Measurements from ENCODE around the gene CCDC188.

Gene CCDC188

GRCh38 chr22:20132686-20133246 is 18.1 kb downstream of the CCDC188 start (continued):
- no peak for TF ChIP-seq ZNF549 (tag by site-specific recombination; IDR thresholded peaks at IDR 0.05)
- TF ChIP-seq ZNF335 (tag by site-specific recombination; conservative IDR thresholded peaks at IDR 0.05), result peak; percentile 24; the same call in 1 of the 2 replicates

DNA sequence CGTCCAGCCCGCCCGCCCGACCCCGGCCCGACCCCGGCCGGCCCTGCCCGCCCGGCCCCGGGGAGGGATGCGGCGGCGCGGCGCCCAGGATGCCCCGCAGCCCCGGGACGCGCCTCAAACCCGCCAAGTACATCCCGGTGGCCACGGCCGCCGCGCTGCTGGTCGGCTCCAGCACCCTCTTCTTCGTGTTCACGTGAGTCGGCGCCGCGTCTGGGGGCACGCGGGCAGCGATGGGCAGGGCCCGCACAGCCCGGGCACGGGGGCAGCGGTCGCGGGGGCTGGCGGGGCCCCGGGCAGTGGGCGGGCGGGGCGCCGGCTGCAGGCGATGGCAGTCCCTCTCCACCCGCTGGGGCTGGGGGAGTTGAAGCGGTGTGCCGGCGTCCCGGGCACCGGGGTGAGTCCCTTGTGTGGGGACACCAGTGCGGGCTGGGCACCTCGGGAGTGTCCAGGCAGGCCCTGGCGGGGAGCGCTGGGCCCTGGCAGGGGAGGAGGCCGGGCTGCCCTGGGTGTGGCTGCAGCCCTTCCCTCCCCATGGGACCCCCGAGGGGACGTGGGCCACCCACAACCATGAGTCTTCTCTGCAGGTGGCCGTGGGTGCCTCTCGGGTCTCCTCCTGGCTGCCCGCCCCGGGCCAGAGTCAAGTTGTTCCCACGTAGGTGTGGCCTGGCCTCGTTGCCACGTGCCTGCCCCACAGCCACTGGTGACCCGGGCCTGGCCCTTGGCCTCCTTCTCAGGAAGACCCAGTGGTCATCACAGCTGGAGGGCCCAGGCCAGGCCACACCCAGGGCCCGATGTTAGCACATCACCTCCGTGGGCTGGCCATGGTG is 18.8 kb downstream of the CCDC188 start:
- CTCF ChIA-PET, result no interaction called here
- Histone ChIP-seq H3K9me3 (ENCODE audit: control insufficient read depth, insufficient read depth, low read depth, low read length) (no peaks in the 10 kb centered on the region), H3K4me3 (ENCODE audit: low read depth, low read length) (peak overlapping the region; percentile 69), H3K4me1 (ENCODE audit: control insufficient read depth, insufficient read depth, low read length) (peaks cover 5% of the 10 kb centered on the region; the same call in 1 of the 2 replicates), H3K27ac (ENCODE audit: extremely low read depth, low read depth, low read length) (peak overlapping the region; percentile 48; the same call in 1 of the 2 replicates), H3K36me3 (ENCODE audit: control insufficient read depth in 2 of 2, insufficient read depth in 1 of 2, low read length in 2 of 2) (peaks cover 0 to 33% of the 10 kb centered on the region in 2 experiments; a peak in 1 of 3 replicates)
- POLR2A ChIA-PET, result no interaction called here
- TF ChIP-seq ZNF280C (tag by site-specific recombination; IDR thresholded peaks at IDR 0.05), result no peak
- peak; percentile 81 for TF ChIP-seq EGR2 (tag by site-specific recombination; IDR thresholded peaks at IDR 0.05; ENCODE audit: low read depth)
- TF ChIP-seq MYNN (tag by site-specific recombination; IDR thresholded peaks at IDR 0.05; ENCODE audit: borderline replicate concordance), result no peak
- peak; percentile 41; the same call in 1 of the 2 replicates for TF ChIP-seq SP3 (tag by site-specific recombination; IDR thresholded peaks at IDR 0.05)
- TF ChIP-seq ZBTB20 (tag by site-specific recombination; IDR thresholded peaks at IDR 0.05), result peak; percentile 52; the same call in 1 of the 2 replicates
- TF ChIP-seq ZFHX2 (tag by site-specific recombination; conservative IDR thresholded peaks at IDR 0.05), result peak; percentile 87
- TF ChIP-seq ZNF341 (tag by site-specific recombination; IDR thresholded peaks at IDR 0.05; ENCODE audit: low read depth), result no peak
- no peak for TF ChIP-seq ZNF398 (tag by site-specific recombination; IDR thresholded peaks at IDR 0.05)
- TF ChIP-seq KLF8 (tag by site-specific recombination; IDR thresholded peaks at IDR 0.05), result peak; percentile 67; the same call in 1 of the 2 replicates
- TF ChIP-seq ZBTB11 (tag by site-specific recombination; conservative IDR thresholded peaks at IDR 0.05; ENCODE audit: low read depth), result no peak
- no peak for TF ChIP-seq ZNF561 (tag by site-specific recombination; IDR thresholded peaks at IDR 0.05; ENCODE audit: borderline replicate concordance)
- TF ChIP-seq ZNF629 (tag by site-specific recombination; IDR thresholded peaks at IDR 0.05), result no peak
- TF ChIP-seq HOXC10 (CRISPR knock-in tag; IDR thresholded peaks at IDR 0.05), result no peak
- no peak for TF ChIP-seq ZNF830 (tag by site-specific recombination; IDR thresholded peaks at IDR 0.05; ENCODE audit: low read depth)
- TF ChIP-seq ZIC2 (tag by site-specific recombination; IDR thresholded peaks at IDR 0.05), result peak; percentile 54
- 0 out of 2 replicates have a peak, but pooled peaks have one; percentile 17 for TF ChIP-seq ZBTB8A (tag by site-specific recombination; IDR thresholded peaks at IDR 0.05)
- TF ChIP-seq, protein P1, sequence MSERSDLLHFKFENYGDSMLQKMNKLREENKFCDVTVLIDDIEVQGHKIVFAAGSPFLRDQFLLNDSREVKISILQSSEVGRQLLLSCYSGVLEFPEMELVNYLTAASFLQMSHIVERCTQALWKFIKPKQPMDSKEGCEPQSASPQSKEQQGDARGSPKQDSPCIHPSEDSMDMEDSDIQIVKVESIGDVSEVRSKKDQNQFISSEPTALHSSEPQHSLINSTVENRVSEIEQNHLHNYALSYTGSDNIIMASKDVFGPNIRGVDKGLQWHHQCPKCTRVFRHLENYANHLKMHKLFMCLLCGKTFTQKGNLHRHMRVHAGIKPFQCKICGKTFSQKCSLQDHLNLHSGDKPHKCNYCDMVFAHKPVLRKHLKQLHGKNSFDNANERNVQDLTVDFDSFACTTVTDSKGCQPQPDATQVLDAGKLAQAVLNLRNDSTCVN (tag by site-specific recombination; optimal IDR thresholded peaks at IDR 0.05), result peak; percentile 42
- peak; percentile 81 for TF ChIP-seq KLF1 (tag by site-specific recombination; IDR thresholded peaks at IDR 0.05)
- no peak for TF ChIP-seq YY2 (tag by site-specific recombination; IDR thresholded peaks at IDR 0.05)
- TF ChIP-seq GLIS1 (tag by site-specific recombination; IDR thresholded peaks at IDR 0.05), result peak; percentile 75
- no peak for TF ChIP-seq ZNF221 (tag by site-specific recombination; IDR thresholded peaks at IDR 0.05; ENCODE audit: borderline replicate concordance)
- TF ChIP-seq ZNF24 (tag by site-specific recombination; IDR thresholded peaks at IDR 0.05), result no peak
- no peak for TF ChIP-seq BCL6B (tag by site-specific recombination; IDR thresholded peaks at IDR 0.05)
